DND-41 (cell line): Measurements from ENCODE around the gene BBS1.

Experiments
- CTCF ChIP-seq: IDR thresholded peaks from 2 replicates; pipeline ENCODE4 v1.5.1; 2012; ENCODE audit warnings: borderline replicate concordance, low read length, moderate library complexity, mild to moderate bottlenecking; ENCODE audit not compliant: poor library complexity, severe bottlenecking; ENCODE audit errors: extremely low read depth
- EZH2 ChIP-seq: IDR thresholded peaks from 3 replicates; pipeline ENCODE4 v1.6.1; 2012; ENCODE audit warnings: borderline replicate concordance, low read depth, mild to moderate bottlenecking, moderate library complexity, low read length, inconsistent platforms; ENCODE audit not compliant: severe bottlenecking

DNA sequence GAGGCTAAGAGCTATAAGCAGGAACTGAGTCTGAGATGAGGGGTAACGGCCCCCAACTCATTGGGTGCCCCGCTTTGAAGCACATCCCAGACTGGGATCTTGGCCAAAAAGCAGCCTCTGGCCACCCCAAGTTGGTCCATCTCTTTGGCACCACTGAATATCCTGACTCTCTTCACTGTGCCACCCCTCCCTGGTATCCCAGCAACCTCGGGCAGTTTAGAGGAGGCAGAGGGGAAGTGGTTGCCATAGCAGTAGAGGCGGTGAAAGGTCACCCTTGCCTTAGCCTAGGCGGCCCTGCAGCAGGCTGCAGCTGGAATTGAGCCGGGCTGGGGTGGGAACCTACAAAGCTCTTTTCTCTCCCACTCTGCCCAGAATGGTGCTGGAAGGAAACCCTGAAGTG lies 42.7 kb upstream of the BBS1 start:
- TF ChIP-seq CTCF (no peak), EZH2 (no peak)
